ENCODE results near the gene STK24.

- TF ChIP-seq, protein P1, sequence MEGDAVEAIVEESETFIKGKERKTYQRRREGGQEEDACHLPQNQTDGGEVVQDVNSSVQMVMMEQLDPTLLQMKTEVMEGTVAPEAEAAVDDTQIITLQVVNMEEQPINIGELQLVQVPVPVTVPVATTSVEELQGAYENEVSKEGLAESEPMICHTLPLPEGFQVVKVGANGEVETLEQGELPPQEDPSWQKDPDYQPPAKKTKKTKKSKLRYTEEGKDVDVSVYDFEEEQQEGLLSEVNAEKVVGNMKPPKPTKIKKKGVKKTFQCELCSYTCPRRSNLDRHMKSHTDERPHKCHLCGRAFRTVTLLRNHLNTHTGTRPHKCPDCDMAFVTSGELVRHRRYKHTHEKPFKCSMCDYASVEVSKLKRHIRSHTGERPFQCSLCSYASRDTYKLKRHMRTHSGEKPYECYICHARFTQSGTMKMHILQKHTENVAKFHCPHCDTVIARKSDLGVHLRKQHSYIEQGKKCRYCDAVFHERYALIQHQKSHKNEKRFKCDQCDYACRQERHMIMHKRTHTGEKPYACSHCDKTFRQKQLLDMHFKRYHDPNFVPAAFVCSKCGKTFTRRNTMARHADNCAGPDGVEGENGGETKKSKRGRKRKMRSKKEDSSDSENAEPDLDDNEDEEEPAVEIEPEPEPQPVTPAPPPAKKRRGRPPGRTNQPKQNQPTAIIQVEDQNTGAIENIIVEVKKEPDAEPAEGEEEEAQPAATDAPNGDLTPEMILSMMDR (IDR thresholded peaks at IDR 0.05; ENCODE audit: insufficient read depth, low read length, poor library complexity, severe bottlenecking): no peak
- TF ChIP-seq EZH2phosphoT487 (conservative IDR thresholded peaks at IDR 0.05; ENCODE audit: low read length): no peak
These were observed 50.8 kb downstream of the STK24 start for GRCh38 chr13:98526182-98526512.

All from SU-DHL-6 (cell line).